ENCODE measurements around the gene ATP13A3.

The ATP13A3 gene

DNA sequence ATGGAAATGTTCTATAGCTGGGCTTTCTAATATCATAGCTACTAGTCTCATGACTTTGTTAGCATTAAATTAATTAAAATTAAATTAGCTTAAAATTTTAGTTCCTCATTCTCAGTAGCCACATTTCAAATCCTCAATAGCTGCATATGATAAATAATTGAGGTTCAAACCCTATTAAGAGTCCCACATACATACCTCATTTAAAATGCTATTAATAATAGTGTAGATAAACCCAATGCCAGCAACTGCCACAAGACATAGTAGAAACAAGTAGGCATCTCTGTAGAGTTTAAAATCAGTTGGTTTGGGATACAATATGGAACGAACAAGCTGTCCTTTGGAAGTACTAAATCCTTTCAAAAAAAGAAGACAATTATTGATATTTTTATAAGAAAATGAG lies 39.1 kb downstream of the ATP13A3 start:
- in situ Hi-C loops (cut with HindIII; ENCODE audit: low sequenced_read_pairs), result no loop called here

- in situ Hi-C loops (cut with HindIII; ENCODE audit: low sequenced_read_pairs), result no loop called here
These were observed 39.6 kb downstream of the ATP13A3 start for GRCh38 chr3:194447161-194447560.

DNA sequence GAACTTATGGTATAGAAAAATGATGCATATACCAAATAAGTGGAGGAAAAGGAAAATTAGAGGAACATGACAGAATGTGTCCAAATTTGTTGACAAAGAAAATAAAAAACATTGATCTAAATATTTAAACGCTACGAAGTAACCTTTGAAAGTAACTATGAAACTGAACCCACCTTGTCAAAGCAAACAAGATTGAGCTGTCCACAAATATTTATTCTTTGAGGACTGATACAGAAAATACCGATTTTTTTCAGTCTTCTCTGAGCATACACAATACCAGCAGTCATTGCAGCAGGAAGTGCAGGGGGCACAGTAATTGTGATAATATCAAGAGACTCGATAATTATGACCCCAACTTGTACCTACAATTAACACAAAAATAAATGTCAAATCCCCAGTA lies 40.0 kb downstream of the ATP13A3 start:
- in situ Hi-C loops (cut with HindIII; ENCODE audit: low sequenced_read_pairs), result no loop called here

- in situ Hi-C loops (cut with HindIII; ENCODE audit: low sequenced_read_pairs), result no loop called here
These were observed 40.6 kb downstream of the ATP13A3 start for GRCh38 chr3:194446172-194446571.

DNA sequence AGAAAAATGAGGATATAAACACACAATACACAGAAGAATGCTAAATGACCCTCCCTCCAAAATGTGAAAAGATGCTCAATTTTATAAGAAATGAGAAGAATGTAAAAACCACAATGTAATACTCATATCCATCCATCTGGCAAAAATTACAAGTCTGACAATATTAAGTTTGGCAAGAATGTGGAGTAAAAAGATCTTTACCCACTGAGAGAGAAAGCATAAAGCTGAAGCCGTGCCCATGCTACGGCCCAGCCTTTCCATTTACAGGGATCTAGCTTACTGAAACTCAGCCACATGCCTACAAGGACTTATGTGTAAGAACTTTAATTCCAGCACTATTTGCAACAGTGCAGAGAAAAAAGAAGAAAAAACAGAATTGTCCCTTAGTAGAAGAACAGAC lies 42.9 kb downstream of the ATP13A3 start:
- in situ Hi-C loops (cut with HindIII; ENCODE audit: low sequenced_read_pairs), result no loop called here

DNA sequence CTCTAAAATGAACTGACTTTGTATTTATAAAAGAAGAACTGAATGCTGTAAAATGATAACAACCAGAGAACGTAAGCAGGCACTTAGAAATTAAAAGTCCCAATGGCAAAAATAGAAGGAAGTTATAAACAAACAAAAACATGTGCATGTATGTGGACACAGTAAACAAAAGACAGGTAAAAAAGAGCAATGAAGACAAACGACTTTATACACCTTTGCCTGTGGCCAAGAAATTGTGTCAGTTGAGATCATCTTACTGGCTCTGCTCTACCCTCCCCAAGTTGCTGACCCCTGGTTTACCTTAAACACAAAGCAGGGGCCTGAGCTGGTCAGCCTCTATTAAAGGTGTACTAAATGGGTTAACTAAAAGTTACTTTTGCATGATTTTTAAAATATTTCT lies 46.0 kb downstream of the ATP13A3 start:
- in situ Hi-C loops (cut with HindIII; ENCODE audit: low sequenced_read_pairs), result no loop called here

DNA sequence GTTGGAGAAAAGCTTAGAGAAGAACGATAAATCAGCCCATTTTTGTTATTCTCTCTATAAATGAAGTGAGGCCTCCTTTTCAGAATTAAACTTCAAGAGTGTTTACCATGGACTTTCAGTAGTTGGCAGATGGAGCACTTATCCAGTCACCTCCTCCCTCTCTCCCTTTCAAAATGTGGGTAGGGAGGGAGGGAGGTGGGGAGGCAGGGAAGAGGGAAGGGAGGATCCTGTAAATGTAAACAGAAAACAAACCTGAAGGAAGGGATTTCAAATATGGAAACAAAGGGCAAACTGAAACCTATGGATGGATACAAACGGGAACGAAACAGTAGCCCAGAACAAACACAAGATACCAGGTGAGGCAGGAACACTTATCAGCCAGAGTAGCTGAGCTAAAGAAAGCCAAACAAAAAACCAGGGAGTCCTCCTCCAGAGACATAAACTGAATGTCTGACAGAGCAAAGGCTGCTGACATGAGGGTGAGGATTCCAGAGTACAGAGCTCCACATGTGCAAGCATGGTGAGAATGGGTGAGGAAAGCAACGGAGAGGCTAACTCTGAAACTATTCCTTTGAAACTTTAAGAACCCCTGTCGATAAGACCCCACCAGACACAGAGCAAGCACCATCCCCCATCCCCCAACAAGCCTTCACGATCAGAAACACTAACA lies 46.8 kb downstream of the ATP13A3 start:
- in situ Hi-C loops (cut with HindIII; ENCODE audit: low sequenced_read_pairs), result no loop called here

DNA sequence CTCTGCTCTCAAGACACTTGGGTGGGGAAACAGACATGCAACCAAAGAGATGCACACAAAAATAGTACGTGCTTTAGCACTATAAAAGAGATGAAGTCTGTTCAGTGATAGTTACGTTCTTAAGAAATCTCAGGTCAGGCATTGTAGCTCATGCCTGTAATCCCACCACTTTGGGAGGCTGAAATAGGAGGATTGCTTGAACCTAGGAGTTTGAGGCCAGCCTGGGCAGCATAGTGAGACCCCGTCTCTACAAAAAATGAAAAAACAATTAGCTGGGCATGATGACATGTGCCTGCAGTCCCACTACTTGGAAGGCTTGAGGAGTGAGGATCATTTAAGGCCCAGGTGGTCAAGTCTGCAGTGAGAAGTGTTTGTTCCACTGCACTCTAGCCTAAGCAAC lies 52.3 kb downstream of the ATP13A3 start:
- in situ Hi-C loops (cut with HindIII; ENCODE audit: low sequenced_read_pairs), result no loop called here

DNA sequence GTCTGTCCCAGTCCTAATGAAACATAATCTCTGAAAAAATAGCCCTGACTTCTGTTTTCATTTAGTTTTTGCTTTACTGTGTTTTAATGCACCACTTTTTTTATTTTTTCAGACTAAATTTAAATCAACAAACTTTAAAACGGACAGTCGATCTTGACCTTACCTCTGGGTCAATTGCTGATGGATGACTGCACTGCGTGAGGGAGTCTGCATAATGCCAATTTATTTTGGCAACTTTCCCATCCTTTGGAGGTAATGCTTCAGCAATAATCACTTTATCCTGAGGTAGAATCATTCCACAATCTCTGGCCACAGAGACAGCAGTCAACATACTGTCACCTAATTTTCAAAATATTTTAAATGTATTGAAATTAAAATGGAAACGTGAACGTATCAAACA lies 55.2 kb downstream of the ATP13A3 start:
- in situ Hi-C loops (cut with HindIII; ENCODE audit: low sequenced_read_pairs), result no loop called here

DNA sequence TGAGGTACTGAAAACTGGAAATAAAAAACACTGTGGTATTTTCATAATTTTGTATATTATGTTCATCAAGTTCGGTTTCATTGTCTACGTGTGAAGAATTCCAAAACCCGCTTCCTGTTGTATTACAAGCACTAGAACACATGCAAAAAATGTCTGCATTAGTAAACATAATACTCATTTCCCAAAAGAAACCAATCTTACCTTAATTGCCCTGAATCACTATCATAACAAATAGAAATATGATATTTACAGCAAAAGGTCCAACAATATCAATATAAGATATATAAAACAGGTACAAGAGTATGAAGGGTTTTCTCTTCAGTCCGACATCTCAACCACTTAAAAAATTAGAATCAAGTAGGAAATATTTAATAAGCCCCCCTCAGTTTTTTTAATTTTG lies 61.4 kb downstream of the ATP13A3 start:
- in situ Hi-C loops (cut with HindIII; ENCODE audit: low sequenced_read_pairs), result no loop called here

DNA sequence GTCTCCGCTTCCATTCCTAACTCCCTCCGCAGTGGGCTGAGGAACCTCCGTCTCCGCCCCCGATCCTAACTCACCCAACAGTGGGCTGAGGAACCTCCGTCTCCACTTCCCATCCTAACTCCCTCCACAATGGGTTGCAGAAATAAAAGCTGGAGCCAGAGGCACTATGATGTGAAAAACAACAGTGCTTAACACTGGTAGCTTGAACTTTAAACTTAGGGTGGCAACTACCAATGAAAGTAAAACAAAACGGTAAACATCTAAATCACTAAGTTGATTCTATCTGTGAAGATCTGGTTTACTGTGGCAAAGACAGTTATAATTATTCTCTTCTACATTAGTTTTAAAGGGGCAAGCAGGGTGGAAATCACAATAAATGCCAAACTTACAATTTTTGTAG lies 61.8 kb downstream of the ATP13A3 start:
- in situ Hi-C loops (cut with HindIII; ENCODE audit: low sequenced_read_pairs), result no loop called here

DNA sequence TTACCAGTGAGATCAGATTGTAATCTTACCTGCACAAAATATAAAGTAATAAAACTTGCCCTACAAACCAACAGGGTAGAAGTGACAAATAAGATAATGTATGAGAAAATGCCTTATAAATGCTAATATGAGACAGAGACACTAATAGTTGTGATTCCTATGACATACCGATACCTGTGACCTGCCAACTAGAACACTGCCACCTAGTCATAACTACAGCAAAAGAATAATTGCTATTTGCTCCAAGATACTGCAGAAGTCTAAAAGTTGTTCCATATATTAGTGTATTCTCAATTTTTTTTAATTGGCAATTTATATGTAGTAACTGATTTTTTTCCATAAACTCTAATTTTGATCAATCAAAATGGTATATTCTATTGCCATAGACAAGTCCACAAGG lies 62.4 kb downstream of the ATP13A3 start:
- in situ Hi-C loops (cut with HindIII; ENCODE audit: low sequenced_read_pairs), result no loop called here

- in situ Hi-C loops (cut with HindIII; ENCODE audit: low sequenced_read_pairs), result no loop called here
These were observed 63.5 kb downstream of the ATP13A3 start for GRCh38 chr3:194423317-194423716.

DNA sequence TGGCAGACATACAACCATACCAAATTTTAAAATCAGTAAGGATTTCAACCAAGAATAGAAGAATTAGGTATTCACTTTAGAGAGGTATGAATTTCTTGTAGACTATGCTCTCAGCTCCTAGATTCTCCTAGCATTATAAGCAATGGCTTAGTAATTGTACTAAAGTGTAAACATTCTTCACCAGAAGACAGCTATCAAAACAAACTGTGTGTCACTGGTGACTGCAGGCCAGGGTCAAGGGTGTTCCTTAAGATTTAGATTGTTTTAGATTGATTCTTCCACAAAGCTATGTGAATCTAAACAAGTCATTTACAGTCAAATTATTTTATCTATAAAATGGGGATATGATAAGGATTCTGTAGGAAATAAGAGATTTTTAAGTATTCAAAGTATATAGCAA lies 64.6 kb downstream of the ATP13A3 start:
- in situ Hi-C loops (cut with HindIII; ENCODE audit: low sequenced_read_pairs), result no loop called here

DNA sequence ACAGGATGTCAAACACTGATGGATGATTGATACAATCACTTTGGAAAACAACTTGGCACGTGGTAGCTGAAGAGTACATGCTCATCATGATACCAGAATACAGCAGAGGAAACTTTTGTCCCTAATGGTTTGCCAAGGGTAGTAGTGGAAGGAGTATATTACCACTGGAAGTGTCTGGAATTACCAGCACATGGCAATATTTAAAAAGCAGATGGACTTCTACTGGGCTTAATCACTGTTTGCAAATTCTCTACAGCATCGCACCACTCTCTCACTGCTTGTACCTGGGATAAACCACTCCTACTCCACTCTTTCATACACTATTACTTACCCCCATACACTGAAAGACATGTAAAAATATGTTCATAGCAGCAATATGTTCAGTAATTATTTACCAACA lies 68.1 kb downstream of the ATP13A3 start:
- in situ Hi-C loops (cut with HindIII; ENCODE audit: low sequenced_read_pairs), result no loop called here

DNA sequence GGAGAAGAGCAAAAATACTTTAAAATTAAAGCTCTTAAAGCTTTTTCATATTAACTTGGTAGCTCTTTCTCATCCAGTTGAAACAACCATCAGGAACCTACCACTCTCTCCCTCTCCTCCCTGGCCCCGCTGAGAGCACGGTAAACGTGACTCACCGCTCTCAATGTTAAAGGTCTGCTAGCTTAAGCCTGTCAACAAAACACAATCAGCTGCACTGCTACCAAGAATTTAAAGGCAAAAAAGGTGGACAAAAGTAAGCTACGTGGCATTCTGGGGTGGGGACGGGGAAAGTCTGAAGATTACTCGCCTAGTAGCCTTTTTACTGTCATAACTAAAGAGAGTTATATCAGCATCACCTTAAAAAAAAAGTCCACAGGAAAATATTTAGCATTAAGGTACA lies 79.4 kb downstream of the ATP13A3 start:
- in situ Hi-C loops (cut with HindIII; ENCODE audit: low sequenced_read_pairs), result no loop called here

DNA sequence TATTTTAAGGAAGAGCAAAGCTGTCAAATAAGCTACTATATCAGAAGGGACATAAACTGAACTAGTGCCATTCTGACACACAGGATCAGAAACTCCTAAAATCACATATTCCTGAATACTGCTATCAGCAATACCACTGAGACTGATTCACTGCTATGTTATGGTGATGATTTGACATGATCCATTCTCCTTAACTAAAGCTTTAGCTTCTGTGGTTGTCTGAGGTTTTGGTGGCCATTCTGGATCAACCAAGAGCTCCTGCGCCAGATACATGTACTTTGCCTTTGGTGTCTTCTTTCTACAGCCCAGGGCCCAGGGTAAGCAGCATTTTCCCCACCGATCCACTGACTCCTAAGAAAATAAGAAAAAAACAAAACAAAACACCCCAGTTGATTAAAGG lies 81.0 kb downstream of the ATP13A3 start:
- in situ Hi-C loops (cut with HindIII; ENCODE audit: low sequenced_read_pairs), result no loop called here

DNA sequence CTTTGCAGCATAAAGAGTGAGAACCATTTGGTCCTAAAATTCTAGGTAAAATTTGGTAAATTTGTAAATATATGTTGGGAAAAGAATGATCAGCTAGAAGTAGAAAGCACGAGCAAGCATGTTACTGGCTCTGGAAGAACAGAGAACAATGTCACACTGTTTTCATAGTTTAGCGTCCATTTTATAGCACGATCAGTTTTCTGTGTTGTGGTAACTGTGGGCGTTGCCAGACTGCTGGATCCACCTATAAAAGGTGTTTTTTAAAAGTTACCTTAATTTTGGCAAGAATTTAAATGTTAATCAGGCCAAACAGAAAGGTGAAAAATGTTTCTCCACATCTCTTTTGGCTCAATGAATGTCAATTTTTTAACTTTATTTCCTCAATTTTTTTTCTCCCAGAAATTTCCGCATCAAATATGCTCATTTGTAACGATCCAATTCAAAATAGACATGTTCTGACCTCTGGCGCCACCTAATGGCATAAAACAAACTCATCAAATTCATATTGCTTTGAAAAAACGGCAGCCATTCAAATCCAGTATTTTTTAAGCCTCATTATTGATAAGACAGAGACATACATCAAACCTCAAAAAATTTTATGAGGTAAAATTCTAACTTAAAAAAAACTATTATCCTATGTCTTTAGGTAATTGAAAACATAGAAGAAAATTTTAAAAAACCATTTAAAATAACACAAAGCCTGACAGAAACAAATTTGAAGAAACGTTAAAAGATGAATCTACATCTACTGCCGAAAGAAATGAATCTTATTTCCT lies 82.2 kb downstream of the ATP13A3 start:
- in situ Hi-C loops (cut with HindIII; ENCODE audit: low sequenced_read_pairs), result no loop called here

- in situ Hi-C loops (cut with HindIII; ENCODE audit: low sequenced_read_pairs), result no loop called here
These were observed 84.9 kb downstream of the ATP13A3 start for GRCh38 chr3:194401868-194402329.

DNA sequence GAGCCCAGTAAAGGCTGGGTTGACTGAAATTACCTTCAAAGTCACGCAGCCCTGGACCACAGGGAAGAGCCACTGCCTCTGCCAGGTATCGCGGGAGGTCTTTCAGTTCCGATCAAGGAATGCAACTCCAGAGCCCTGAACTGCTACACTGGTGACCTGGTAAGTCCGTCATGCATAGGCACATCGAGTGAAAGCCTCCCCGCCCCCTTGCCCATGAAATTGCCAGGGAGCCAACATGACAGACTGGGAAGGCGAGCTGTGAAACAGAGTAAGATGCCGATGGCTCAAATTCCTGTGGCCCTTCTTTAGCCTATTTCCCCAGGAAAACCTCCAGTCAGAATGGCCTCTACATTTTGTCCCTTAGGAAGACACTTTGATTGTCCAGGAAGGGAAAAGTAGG lies 85.5 kb downstream of the ATP13A3 start:
- in situ Hi-C loops (cut with HindIII; ENCODE audit: low sequenced_read_pairs), result no loop called here

DNA sequence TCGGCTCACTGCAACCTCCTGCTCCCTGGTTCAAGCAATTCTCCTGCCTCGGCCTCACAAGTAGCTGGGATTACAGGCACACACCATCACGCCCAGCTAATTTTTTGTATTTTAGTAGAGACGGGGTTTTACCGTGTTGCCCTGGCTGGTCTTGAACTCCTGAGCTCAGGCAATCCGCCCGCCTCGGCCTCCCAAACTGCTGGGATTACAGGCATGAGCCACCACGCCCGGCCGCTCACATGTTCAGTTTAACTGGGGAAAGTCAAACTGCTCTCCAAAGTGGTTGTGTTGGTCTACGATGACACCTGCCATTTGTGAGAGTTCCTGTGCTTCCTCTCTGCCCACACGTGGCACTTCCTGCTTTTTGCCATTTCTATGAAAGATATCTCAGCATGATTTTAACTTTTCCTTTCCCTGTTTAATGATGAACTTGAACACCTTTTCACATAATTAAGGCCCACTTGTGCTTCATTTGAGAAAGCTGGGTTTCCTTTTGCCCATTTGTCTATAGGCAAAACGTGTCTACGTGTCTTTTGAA lies 86.9 kb downstream of the ATP13A3 start:
- in situ Hi-C loops (cut with HindIII; ENCODE audit: low sequenced_read_pairs), result no loop called here

DNA sequence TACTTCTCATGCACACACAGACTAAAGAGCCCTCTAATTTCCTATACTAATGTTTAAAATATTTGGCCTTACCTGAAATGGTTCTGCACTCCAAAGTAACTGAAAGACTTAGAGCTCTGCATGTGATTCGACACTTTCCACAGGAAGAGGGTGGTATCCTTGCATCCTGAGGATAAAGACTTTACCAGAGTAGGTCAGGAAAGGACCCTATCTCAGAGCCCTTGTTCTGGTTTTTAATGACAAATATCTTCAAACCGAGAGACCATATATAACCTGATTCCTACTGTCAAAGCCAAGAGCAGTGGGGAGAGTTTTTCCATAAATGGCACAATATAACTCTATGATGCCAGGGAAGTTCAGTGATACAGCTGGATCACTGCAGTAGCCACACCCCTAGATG lies 87.6 kb downstream of the ATP13A3 start, which contains the start of gene GP5:
GP5 (minus strand) TSS at position 101 of the 400 bp plus-strand sequence. CDS start 984 bp downstream, outside the sequence.
- in situ Hi-C loops (cut with HindIII; ENCODE audit: low sequenced_read_pairs), result no loop called here
